Activated CD4-positive, alpha-beta T cell treated with anti-CD3 and anti-CD28 coated beads for 48 hours (primary cell): Measurements from ENCODE around the gene SHCBP1.
"Not testable (repeated sequence)": the region's sequence is repeated elsewhere in the genome, so short reads cannot be mapped to it uniquely, and the experiment has no call there.

Experiments used
- DNase-seq: peaks from one replicate; pipeline ENCODE4 v3.0.0-alpha.2; 2020

The SHCBP1 gene

DNA sequence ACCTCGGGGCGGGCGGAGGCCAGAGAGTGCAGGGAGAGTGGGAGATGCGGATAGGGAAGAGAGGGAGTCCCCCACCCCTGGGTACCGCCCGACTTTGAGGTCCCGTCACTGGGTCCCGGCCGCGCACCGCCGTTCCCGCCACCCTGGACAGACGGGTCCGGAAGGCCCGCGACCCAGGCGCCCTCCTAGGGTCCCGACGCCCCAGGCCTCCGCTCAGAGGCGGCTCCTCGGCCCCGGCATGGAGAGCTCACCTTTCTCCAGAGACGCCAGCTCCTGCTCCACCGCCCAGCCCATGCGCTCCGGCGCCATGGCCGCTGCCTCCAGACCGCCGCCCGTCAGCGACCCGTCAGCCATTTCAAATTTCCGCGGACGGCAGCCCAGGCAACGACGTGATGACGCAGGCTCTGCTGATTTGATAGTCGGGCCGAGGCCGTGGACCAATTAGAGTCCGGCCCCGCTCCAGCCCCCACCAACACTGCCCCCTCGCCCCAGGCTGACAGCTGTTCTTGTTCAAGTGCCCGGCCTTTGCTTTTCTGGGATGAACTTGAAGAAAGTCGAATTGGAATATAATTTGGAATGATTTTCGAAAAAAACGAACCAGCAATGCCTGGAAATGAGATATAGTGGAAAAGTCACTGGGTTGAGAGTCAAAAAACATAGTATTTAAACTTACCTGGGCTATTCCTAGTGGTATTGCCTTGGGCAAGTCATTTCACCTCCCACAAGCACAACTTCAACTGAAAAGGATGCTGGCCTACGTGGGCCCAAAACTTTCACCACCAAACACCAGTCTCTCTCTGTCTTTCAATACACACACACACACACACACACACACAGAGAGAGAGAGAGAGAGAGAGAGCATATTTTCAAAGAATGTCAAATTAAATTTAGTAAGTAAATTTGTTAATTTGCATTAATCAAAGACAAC lies at the start of gene SHCBP1:
SHCBP1 (minus strand) TSS at position 374 of the 928 bp plus-strand sequence; CDS start at position 354, 20 bp downstream.
- DNase-seq = peak; percentile 90

DNA sequence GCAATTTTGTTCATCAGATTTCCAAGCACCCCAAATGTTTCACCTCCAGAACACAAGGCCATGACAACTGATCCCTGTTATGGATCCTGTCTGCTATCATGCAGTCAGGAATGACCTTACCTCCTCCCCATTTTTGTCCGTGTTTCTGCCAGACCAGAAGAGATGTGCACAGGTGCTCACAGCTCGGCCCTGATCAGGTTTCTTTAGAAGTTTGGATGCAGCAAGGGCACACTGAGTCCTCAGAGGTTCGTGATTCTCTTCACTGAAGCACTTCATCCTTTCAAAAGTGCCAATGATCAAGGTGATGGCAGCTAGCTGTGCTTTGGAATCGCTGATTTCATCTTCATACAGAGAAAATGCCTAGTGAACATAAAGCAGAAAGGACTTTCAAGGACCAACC lies 40.9 kb upstream of the SHCBP1 start:
- no peak for DNase-seq

DNA sequence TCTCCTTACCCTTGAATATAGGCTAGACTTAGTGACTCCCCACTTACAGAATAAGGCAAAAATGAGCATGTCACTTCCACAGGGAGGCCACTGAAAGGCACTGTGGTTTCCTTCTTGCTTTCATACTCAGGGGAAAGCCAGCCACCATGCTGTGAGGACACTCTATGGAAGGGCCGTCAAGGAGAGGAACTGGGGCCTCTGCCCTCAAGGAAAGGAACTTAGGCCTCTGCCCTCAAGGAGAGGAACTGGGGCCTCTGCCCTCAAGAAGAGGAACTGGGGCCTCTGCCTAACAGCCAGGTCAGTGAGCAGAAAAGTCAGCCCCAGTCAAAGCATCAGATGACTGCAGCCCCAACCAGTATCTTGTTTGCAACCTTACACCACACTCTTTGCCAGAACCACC lies 37.7 kb upstream of the SHCBP1 start:
- DNase-seq = peak; percentile 30

DNA sequence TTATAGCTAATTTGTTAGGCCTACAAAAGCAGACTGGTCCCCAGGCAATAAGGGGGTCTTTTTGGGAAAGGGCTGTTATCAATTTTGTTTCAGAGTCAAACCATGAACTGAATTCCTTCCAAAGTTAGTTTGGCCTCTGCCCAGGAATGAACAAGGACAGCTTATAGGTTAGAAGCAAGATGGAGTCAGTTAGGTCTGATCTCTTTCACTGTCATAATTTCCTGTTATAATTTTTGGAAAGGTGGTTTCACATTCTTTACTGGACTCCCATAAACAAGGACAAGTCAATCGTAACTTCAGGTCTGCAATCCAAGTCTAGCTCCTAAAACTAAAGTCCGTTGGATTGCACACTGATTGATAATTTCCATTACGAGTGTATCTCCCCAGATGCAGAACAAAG lies 30.1 kb upstream of the SHCBP1 start:
- no peak for DNase-seq

DNA sequence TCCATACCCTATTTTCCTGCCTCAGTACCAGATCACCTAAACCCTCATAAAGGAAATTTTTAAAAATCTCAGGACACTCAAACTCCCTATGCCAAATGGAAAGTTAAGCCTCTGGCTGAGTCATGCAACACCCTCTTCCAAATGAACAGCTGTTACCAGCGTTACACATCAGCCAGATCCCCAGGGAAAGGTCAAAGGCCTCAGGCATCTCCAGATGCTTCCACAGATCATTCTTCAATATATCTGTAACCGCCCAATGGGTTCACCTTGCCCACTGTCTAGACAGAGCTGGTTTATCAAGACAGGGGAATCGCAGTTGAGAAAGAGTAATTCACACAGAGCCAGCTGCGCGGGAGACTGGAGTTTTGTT lies 29.1 kb upstream of the SHCBP1 start:
- DNase-seq = no peak

DNA sequence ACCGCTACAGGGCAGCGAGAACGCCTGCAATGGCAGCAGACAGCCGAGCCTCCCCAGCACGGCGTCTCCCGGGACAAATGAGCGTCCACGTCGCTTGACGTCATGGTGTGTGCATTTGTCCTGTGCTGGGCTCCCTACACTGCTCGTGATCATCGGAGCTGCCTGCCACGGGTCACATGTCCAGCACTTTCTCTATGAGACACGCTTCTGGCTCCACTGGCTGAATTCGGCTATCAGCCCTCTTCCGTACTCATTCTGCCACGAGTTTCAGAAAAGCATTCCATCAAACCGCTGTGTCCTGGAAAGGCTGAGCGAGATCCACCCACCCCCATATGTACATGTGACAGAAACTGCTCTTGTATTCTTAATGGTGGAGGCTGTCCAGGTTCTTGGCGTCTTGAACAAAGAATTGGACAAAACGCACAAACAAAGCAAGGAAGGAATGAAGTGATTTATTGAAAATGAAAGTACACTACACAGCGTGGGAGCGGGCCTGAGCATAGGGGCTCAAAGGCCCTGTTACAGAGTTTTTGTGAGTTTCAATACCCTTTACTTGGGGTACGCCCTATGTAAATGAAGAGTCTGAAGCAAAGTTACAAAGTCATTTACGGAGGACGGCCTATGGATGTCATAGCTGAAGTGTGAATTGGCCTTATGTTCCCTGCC lies 28.5 kb upstream of the SHCBP1 start:
- no peak for DNase-seq

- no peak for DNase-seq
These were observed 27.5 kb upstream of the SHCBP1 start for GRCh38 chr16:46648656-46649055.

- no peak for DNase-seq
These were observed 18.1 kb upstream of the SHCBP1 start for GRCh38 chr16:46638947-46639925.

DNA sequence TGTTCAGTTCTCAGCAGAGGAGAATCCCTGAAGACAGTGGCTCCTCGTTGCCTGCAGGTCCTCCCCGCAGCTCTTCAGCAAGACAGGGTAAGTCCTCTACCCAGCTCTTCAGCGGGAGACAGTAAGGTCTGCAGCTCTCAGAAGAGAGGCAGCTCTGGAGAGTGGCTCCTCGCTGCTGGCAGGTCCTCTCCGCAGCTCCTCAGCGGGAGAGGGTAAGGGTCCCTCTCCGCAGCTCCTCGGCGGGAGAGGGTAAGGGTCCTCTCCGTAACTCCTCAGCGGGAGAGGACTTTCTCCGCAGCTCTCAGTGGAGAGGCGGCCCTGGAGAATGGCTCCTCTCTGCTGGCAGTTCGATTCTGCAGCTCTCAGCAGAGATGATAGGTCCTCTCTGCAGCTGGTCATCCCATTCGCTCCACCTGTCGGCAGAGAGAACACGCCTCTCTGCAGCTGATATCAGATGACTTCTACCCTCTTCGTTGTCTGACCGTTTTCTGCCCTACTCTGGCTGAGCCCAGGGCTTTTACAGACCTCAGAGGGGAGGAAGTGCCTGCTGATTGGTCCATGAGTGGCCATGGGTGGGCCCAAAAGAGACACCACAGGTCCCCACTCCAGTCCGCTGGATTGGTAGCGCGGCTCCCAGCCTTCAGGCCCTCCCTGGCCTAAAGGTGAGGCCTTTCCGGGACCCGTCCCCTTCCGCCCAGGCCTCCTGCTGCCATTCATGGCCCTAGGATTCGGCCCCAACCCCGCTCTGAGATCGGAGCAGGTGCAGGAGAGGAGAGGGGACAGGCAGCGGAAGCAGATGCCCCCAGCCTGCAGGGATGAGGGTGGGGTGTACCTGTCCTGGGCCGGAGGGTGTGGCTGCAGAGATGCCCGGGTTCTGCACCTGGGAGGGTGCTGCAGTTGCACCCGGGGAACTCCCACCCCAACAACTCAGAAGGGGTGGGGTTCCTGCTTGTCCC lies 11.9 kb upstream of the SHCBP1 start:
- no peak for DNase-seq

DNA sequence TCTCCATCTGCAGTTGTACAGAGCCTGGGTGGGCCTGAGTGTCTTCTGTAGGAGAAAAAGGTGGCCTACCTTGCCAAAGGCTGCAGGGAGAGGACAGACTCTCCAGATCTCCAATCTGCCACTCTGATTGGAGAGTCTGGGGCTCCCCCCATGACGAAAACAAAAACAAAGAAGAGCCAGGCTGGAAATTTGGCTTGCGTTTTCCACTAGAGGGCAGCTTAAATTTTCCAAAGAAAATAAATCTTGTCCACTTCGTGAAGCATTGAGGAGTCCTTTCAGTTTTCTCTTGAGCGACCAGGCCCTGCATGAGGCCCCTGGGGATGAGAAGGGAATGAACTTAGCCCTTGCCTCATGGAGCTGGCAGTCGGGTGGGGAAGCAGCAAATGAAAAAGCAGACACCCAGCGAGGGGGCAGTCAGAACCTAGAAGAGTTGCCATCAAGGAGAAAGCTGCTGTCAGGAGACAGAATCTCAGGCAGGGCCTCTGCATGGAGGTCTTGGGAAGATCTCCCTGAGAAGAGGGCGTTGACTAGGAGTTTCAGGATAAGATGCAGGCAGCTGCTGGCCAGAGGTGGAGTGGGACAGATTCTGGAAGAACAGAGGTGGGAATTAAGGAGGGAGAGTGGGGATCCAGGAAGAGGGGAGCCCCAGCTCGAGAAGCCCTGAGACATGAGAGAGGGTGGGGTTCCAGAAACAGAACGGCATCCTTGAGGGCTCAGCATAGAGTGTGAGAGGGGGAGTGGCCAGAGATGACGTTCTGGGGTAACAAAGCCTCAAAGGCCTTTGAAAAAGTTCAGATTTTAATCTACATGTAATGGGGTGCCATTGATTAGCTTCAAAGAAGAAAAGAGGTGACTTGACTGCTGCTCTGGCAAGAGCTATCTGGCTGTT lies 8.4 kb upstream of the SHCBP1 start:
- DNase-seq = no peak

- no peak for DNase-seq
These were observed 6.6 kb upstream of the SHCBP1 start for GRCh38 chr16:46627746-46628145.

- DNase-seq = not testable (repeated sequence)
These were observed 5.5 kb upstream of the SHCBP1 start for GRCh38 chr16:46626681-46627080.

- DNase-seq = not testable (repeated sequence)
These were observed 3.7 kb upstream of the SHCBP1 start for GRCh38 chr16:46624862-46625261.

- DNase-seq = not testable (repeated sequence)
These were observed 2.5 kb upstream of the SHCBP1 start for GRCh38 chr16:46623707-46624106.

GRCh38 chr16:46623246-46623645 lies 2.1 kb upstream of the SHCBP1 start:
- DNase-seq = peak; percentile 12

- no peak for DNase-seq
These were observed 926 bp upstream of the SHCBP1 start for GRCh38 chr16:46621934-46622676.

DNA sequence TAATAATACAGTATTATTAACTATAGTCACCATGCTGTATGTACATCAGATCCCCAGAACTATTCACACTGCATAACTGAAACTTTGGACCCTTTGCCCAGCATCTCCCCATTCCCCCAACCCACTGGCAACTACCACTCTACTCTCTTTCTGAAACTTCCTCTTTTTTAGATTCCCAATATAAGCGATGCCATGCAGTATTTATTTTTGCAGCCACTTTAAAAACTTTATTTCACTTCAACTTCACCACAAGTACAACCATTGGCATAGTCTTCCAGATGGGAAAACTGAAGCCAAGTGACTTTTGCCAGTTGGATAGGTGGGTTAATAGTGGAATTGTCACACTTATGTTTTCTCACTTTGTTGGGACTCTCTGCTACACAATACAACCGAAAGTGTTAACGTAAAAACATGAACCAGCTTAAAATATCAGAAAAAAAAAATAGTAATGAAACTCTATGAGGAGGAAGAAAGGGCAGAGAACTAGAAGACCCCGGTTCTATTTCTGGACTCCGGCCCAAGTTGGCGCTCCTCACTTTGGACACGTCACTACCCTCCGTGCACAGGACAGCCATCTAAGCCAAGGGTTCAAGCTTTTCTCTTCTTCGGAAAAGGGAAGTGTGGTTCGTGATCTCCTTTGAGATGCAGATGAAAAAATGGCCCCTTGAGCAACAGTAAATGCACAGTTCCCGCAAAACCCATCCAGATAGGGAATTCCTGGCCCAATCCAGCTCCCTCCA lies 743 bp downstream of the SHCBP1 start:
- DNase-seq = peak; percentile 24

DNA sequence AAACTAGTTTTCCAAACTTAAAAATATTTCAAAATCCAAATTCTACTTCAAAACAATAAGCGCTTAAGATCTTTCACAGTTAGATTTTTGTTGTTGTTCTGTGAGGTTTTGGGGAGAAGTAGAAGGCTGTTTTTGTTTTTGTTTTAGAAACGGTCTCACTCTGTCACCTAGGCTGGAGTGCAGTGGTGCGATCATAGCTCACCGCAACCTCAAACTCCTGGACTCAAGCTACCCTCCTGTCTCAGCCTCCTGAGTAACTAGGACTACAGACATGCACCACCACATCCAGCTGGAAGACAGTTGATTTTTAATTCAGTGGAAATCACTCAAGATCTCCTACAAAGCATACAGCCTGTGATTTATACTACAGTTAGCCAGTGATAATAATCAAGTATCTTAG lies 2.7 kb downstream of the SHCBP1 start:
- DNase-seq = no peak

- no peak for DNase-seq
These were observed 7.2 kb downstream of the SHCBP1 start for GRCh38 chr16:46614006-46614405.
